Caco-2 (cell line): ENCODE data around the gene PIEZO1. TPM values are rescaled to one million over a fixed set of nuclear protein-coding genes. Genes with fewer than 3 reads are reported as not detected.

Experiments
- BruUV-seq: library from RNA; stranded (reverse); fragments of 400-500 nt; replicated peaks from 2 replicates; lab custom pipeline; 2021; lab: Mats Ljungman, UMichigan
- CTCF ChIA-PET: fragments of 300-600 bp; sonication (Branson Sonifier 250); formaldehyde crosslinking; loops from one replicate; lab custom pipeline; 2022; ENCODE audit warnings: antibody characterized with exemption; lab: Charles Lee
- POLR2A ChIA-PET: fragments of 300-600 bp; sonication (Branson Sonifier 250); formaldehyde crosslinking; loops from one replicate; lab custom pipeline; 2022; ENCODE audit warnings: antibody characterized with exemption; lab: Charles Lee
- DNase-seq, 2 experiments: peaks; one replicate each; pipeline versions ENCODE4 v3.0.0 to v3.0.0-alpha.2; 2020 to 2022
- H3K27me3 ChIP-seq: replicated peaks from 2 replicates; pipeline ENCODE4 v1.6.0; 2011; ENCODE audit warnings: low read length; ENCODE audit not compliant: control insufficient read depth, insufficient read depth
- H3K36me3 ChIP-seq: 2 replicates; pipeline ENCODE4 v1.5.1; 2011; ENCODE audit warnings: low read length; ENCODE audit not compliant: control insufficient read depth, insufficient read depth
- H3K4me1 ChIP-seq: fragments of 250-450 bp; sonication (Bioruptor Pico); 2 replicates; pipeline ENCODE4 v1.5.1; 2020; ENCODE audit warnings: mild to moderate bottlenecking
- H3K4me3 ChIP-seq: 2 replicates; pipeline ENCODE4 v1.5.1; 2011; ENCODE audit warnings: low read depth, mild to moderate bottlenecking, control low read depth, low read length
- H3K9me3 ChIP-seq: fragments of 250-450 bp; sonication (Bioruptor Pico); 2 replicates; pipeline ENCODE4 v1.5.1; 2020; ENCODE audit warnings: mild to moderate bottlenecking, moderate library complexity
- H3K27ac Mint-ChIP-seq: one replicate; pipeline ENCODE4 v1.8.0; 2022; ENCODE audit warnings: mixed read lengths; ENCODE audit not compliant: unreplicated experiment
- H3K27me3 Mint-ChIP-seq: one replicate; pipeline ENCODE4 v1.8.0; 2022; ENCODE audit warnings: mixed read lengths; ENCODE audit not compliant: insufficient read depth, unreplicated experiment
- H3K36me3 Mint-ChIP-seq: one replicate; pipeline ENCODE4 v1.8.0; 2022; ENCODE audit warnings: mild to moderate bottlenecking, mixed read lengths; ENCODE audit not compliant: insufficient read depth, unreplicated experiment
- H3K4me1 Mint-ChIP-seq: one replicate; pipeline ENCODE4 v1.8.0; 2022; ENCODE audit warnings: low read depth, mixed read lengths; ENCODE audit not compliant: unreplicated experiment
- H3K4me3 Mint-ChIP-seq: one replicate; pipeline ENCODE4 v1.8.0; 2022; ENCODE audit warnings: mild to moderate bottlenecking, moderate library complexity, mixed read lengths; ENCODE audit not compliant: unreplicated experiment
- H3K9me3 Mint-ChIP-seq: one replicate; pipeline ENCODE4 v1.8.0; 2022; ENCODE audit warnings: mixed read lengths; ENCODE audit not compliant: unreplicated experiment
- intact Hi-C: fragments of 100-400 bp; cut with micrococcal nuclease; formaldehyde crosslinking; loops from one replicate; pipeline ENCODE4 v1.10.0; 2022; ENCODE audit not compliant: unreplicated experiment
- total RNA-seq: library from RNA; stranded (reverse); gene quantifications from 2 replicates; pipeline ENCODE4 v1.2.3, GENCODE V29; 2022
- TF ChIP-seq, protein P1 (sequence below), 2 experiments: fragments of 200-600 bp in 1 of 2; IDR thresholded peaks; 1 replicate in 1 of 2; 2 replicates in 1 of 2; pipeline versions ENCODE4 v1.5.1 to v1.8.0; 2011 to 2022; ENCODE audit warnings: antibody characterized with exemption in 1 of 2, control low read depth in 1 of 2, inconsistent platforms in 1 of 2, low read depth in 1 of 2, low read length in 1 of 2, mild to moderate bottlenecking in 1 of 2, moderate library complexity in 1 of 2; ENCODE audit not compliant: insufficient read depth in 1 of 2, severe bottlenecking in 1 of 2, unreplicated experiment in 1 of 2

The PIEZO1 gene
- total RNA-seq, 1 experiment from 2014 or later: 248 TPM

DNA sequence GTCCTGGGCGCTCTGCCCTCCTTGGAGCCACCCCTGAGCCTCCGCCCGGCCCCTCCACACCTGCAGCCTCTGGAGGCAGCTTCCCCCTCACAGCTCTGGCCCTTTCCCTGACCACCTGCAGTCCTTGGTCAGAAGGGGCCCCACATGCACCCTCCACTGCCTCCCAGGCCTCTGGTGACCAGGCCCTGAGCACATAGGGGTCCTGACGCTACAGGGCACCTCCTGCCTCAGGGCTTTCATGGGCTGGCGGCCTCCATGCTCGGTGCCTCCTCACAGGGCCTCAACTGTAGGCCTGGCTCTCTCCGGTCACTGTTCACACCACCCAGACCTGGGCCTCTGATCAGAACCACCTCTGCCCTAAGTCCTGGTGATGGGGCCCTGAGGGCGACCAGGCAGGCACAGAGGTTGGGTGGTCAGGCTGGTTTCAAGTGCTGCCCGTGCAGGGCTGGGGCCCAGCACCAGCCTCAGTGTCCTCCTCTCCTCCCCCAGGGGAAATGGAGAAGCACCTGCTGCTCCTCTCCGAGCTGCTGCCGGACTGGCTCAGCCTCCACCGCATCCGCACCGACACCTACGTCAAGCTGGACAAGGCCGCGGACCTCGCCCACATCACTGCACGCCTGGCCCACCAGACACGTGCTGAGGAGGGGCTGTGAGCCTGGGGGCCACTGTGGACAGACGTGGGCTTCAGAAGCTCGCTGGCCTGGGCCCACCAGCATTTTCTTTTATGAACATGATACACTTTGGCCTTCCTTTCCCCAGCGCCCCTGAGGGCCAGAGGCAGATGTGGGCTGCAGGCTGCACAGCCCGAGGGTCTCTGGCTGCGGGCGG, 22.8 kb upstream of the PIEZO1 start:
- POLR2A ChIA-PET: interaction anchor here (0.5 to 1.0 kb wide), 2 partner anchors 26 to 56 kb away, joined by 3 to 5 read pairs; no protein-coding TSS in a partner anchor
- no peak for DNase-seq
- CTCF ChIA-PET: interaction anchor here (3.1 kb wide), 1 partner anchor 70 kb away, joined by 10 read pairs; no protein-coding TSS in a partner anchor
- peaks cover 12% of the 10 kb centered on the region for H3K4me1 ChIP-seq
- no peak overlapping the region for H3K4me3 ChIP-seq
- intact Hi-C loops: no loop called here
- no peaks in the 10 kb centered on the region for H3K27me3 ChIP-seq
- TF ChIP-seq, protein P1, sequence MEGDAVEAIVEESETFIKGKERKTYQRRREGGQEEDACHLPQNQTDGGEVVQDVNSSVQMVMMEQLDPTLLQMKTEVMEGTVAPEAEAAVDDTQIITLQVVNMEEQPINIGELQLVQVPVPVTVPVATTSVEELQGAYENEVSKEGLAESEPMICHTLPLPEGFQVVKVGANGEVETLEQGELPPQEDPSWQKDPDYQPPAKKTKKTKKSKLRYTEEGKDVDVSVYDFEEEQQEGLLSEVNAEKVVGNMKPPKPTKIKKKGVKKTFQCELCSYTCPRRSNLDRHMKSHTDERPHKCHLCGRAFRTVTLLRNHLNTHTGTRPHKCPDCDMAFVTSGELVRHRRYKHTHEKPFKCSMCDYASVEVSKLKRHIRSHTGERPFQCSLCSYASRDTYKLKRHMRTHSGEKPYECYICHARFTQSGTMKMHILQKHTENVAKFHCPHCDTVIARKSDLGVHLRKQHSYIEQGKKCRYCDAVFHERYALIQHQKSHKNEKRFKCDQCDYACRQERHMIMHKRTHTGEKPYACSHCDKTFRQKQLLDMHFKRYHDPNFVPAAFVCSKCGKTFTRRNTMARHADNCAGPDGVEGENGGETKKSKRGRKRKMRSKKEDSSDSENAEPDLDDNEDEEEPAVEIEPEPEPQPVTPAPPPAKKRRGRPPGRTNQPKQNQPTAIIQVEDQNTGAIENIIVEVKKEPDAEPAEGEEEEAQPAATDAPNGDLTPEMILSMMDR (IDR thresholded peaks at IDR 0.05; ENCODE audit: insufficient read depth in 1 of 2, low read depth in 1 of 2, low read length in 1 of 2, severe bottlenecking in 1 of 2, unreplicated experiment in 1 of 2): no peak
- no TSS peak for BruUV-seq
- H3K27me3 Mint-ChIP-seq: no peaks in the 10 kb centered on the region
- peak overlapping the region; percentile 98 for H3K27ac Mint-ChIP-seq
- no peaks in the 10 kb centered on the region for H3K9me3 Mint-ChIP-seq
- H3K36me3 ChIP-seq: peaks cover 24% of the 10 kb centered on the region
- no peaks in the 10 kb centered on the region for H3K9me3 ChIP-seq
- peak overlapping the region; percentile 37 for H3K4me3 Mint-ChIP-seq
- H3K36me3 Mint-ChIP-seq: peaks cover 100% of the 10 kb centered on the region
- no peaks in the 10 kb centered on the region for H3K4me1 Mint-ChIP-seq

DNA sequence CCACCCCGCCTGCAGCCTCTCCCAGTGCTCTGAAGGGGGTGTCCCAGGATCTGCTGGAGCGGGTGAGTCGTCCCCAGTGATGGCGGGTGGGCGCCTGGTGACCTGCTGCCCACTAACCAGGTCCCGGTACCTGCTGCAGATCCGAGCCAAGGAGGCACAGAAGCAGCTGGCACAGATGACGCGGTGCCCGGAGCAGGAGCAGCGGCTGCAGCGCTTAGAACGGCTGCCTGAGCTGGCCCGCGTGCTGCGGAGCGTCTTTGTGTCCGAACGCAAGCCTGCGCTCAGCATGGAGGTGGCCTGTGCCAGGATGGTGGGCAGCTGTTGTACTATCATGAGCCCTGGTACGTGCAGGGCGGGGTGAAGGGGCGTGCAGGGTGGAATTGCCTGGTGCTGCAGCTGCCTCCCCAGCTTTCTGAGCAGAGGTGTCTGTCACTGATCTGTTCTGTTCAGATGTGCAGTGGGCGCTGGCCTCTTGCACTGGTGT, 22.2 kb upstream of the PIEZO1 start:
- no peaks in the 10 kb centered on the region for H3K27me3 Mint-ChIP-seq
- intact Hi-C loops: no loop called here
- H3K36me3 ChIP-seq: peaks cover 24% of the 10 kb centered on the region
- TF ChIP-seq, protein P1 (IDR thresholded peaks at IDR 0.05; ENCODE audit: insufficient read depth in 1 of 2, low read depth in 1 of 2, low read length in 1 of 2, severe bottlenecking in 1 of 2, unreplicated experiment in 1 of 2): no peak
- peaks cover 10% of the 10 kb centered on the region for H3K4me1 ChIP-seq
- no peaks in the 10 kb centered on the region for H3K27me3 ChIP-seq
- BruUV-seq: no TSS peak
- ChIA-PET CTCF (interaction anchor here (3.1 kb wide), 1 partner anchor 70 kb away, joined by 10 read pairs; no protein-coding TSS in a partner anchor), POLR2A (interaction anchor here (0.5 kb wide), 1 partner anchor 55 kb away, joined by 5 read pairs; no protein-coding TSS in a partner anchor)
- no peaks in the 10 kb centered on the region for H3K9me3 ChIP-seq
- no peaks in the 10 kb centered on the region for H3K4me1 Mint-ChIP-seq
- peak overlapping the region; percentile 98 for H3K27ac Mint-ChIP-seq
- H3K4me3 Mint-ChIP-seq: peak overlapping the region; percentile 37
- H3K36me3 Mint-ChIP-seq: peaks cover 98% of the 10 kb centered on the region
- H3K4me3 ChIP-seq: no peak overlapping the region
- no peaks in the 10 kb centered on the region for H3K9me3 Mint-ChIP-seq
- DNase-seq: no peak

DNA sequence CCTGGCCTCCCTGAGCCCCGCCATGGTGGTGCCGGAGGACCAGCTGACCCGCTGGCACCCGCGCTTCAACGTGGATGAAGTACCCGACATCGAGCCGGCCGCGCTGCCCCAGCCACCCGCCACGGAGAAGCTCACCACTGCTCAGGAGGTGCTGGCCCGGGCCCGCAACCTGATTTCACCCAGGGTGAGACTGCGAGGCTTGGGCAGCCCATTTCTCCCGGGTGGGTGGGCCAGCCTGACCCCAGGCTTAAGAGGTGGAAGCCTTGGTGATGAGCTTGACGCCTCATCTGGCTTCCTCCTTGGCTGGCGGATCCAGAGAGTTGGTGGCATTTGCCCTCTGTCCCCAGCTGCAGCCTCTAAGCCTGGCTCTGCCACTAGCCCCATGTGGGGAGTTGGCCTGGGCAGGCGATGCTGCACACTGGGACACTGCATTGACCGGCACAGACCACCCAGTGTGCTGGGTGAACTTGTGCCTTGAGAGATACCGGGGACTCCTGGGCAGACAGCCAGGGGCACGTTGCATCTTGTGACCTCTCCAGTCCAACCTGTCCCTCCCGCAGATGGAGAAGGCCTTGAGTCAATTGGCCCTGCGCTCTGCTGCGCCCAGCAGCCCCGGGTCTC, 21.6 kb upstream of the PIEZO1 start:
- H3K36me3 Mint-ChIP-seq: peaks cover 95% of the 10 kb centered on the region
- no peaks in the 10 kb centered on the region for H3K4me1 Mint-ChIP-seq
- H3K4me3 ChIP-seq: no peak overlapping the region
- H3K4me1 ChIP-seq: peaks cover 10% of the 10 kb centered on the region
- no peak for DNase-seq
- H3K4me3 Mint-ChIP-seq: no peak overlapping the region
- ChIA-PET POLR2A (no interaction called here), CTCF (interaction anchor here (3.1 kb wide), 1 partner anchor 69 kb away, joined by 10 read pairs; no protein-coding TSS in a partner anchor)
- peak overlapping the region; percentile 98 for H3K27ac Mint-ChIP-seq
- no TSS peak for BruUV-seq
- H3K27me3 Mint-ChIP-seq: no peaks in the 10 kb centered on the region
- H3K9me3 Mint-ChIP-seq: no peaks in the 10 kb centered on the region
- H3K27me3 ChIP-seq: no peaks in the 10 kb centered on the region
- TF ChIP-seq, protein P1 (IDR thresholded peaks at IDR 0.05; ENCODE audit: insufficient read depth in 1 of 2, low read depth in 1 of 2, low read length in 1 of 2, severe bottlenecking in 1 of 2, unreplicated experiment in 1 of 2): no peak
- intact Hi-C loops: no loop called here
- no peaks in the 10 kb centered on the region for H3K9me3 ChIP-seq
- H3K36me3 ChIP-seq: peaks cover 24% of the 10 kb centered on the region
